Measurements from ENCODE around the gene CYGB.

Gene CYGB

GRCh38 chr17:76541739-76542454, 4.4 kb upstream of the CYGB start:
- no peak overlapping the region for H3K4me3 ChIP-seq (replicated peaks; ENCODE audit: low read depth, low read length)
- DNase-seq (ENCODE audit: extremely low read depth, low read depth), result no peak
- no peak for TF ChIP-seq CTCF (IDR thresholded peaks at IDR 0.05; ENCODE audit: low read depth, low read length, missing control alignments)

- peak; percentile 95 for DNase-seq (ENCODE audit: extremely low read depth, low read depth)
- H3K4me3 ChIP-seq (replicated peaks; ENCODE audit: low read depth, low read length), result peak overlapping the region; percentile 22; the same call in 1 of the 2 replicates
- TF ChIP-seq CTCF (IDR thresholded peaks at IDR 0.05; ENCODE audit: low read depth, low read length, missing control alignments), result no peak
Observed at GRCh38 chr17:76540381-76541300, 3.1 kb upstream of the CYGB start.

- DNase-seq (ENCODE audit: extremely low read depth, low read depth), result no peak
- peak within 1 kb of the TSS; percentile 22; the same call in 1 of the 2 replicates for H3K4me3 ChIP-seq (replicated peaks; ENCODE audit: low read depth, low read length)
- TF ChIP-seq CTCF (IDR thresholded peaks at IDR 0.05; ENCODE audit: low read depth, low read length, missing control alignments), result peak; percentile 2
Observed at GRCh38 chr17:76539631-76540271, 2.2 kb upstream of the CYGB start, which contains the start of gene PRCD. TSS of gene PRCD (plus strand) at chr17:76540044. CDS start at chr17:76540142, 98 bp downstream.

GRCh38 chr17:76538941-76539570, 1.5 kb upstream of the CYGB start:
- no peak overlapping the region for H3K4me3 ChIP-seq (replicated peaks; ENCODE audit: low read depth, low read length)
- no peak for DNase-seq (ENCODE audit: extremely low read depth, low read depth)
- no peak for TF ChIP-seq CTCF (IDR thresholded peaks at IDR 0.05; ENCODE audit: low read depth, low read length, missing control alignments)

GRCh38 chr17:76538281-76538931, 897 bp upstream of the CYGB start:
- TF ChIP-seq CTCF (IDR thresholded peaks at IDR 0.05; ENCODE audit: low read depth, low read length, missing control alignments), result no peak
- peak overlapping the region; percentile 38 for H3K4me3 ChIP-seq (replicated peaks; ENCODE audit: low read depth, low read length)
- no peak for DNase-seq (ENCODE audit: extremely low read depth, low read depth)

GRCh38 chr17:76537288-76537577, 276 bp downstream of the CYGB start:
- DNase-seq (ENCODE audit: extremely low read depth, low read depth), result no peak
- TF ChIP-seq CTCF (IDR thresholded peaks at IDR 0.05; ENCODE audit: low read depth, low read length, missing control alignments), result no peak
- H3K4me3 ChIP-seq (replicated peaks; ENCODE audit: low read depth, low read length), result peak overlapping the region; percentile 38

Measured in HFF-Myc (cell line).